WTC11 (cell line): ENCODE results near the gene ITGA11. TPM values are rescaled to one million over a fixed set of nuclear protein-coding genes. Genes with fewer than 3 reads are reported as not detected.
A peak's percentile ranks its signal among the peaks of the same experiment; 100 is the strongest.

Experiments used
- ATAC-seq: fragments of 200-7000 bp; cut with Tn5 transposase; 2 replicates; pipeline ENCODE4 v1.10.0; 2021; ENCODE audit warnings: mild to moderate bottlenecking, moderate library complexity
- CTCF ChIA-PET: fragments of 300-600 bp; sonication (Branson Sonifier 250); formaldehyde crosslinking; loops from one replicate; lab custom pipeline; 2021; ENCODE audit warnings: antibody characterized with exemption; lab: Charles Lee
- POLR2A ChIA-PET: fragments of 350-600 bp; sonication (Branson Sonifier 250); formaldehyde crosslinking; loops from one replicate; lab custom pipeline; 2021; ENCODE audit warnings: antibody characterized with exemption; lab: Charles Lee
- DNase-seq: peaks from one replicate; pipeline ENCODE4 v3.0.0; 2021; ENCODE audit warnings: low spot score
- H3K27ac Mint-ChIP-seq: 2 replicates; pipeline ENCODE4 v1.8.0; 2021; ENCODE audit warnings: mixed read lengths
- H3K27me3 Mint-ChIP-seq: 2 replicates; pipeline ENCODE4 v1.8.0; 2021; ENCODE audit warnings: low read depth, mild to moderate bottlenecking, moderate library complexity, mixed read lengths
- H3K36me3 Mint-ChIP-seq: 2 replicates; pipeline ENCODE4 v1.8.0; 2021; ENCODE audit warnings: mixed read lengths
- H3K4me1 Mint-ChIP-seq: 2 replicates; pipeline ENCODE4 v1.8.0; 2022; ENCODE audit warnings: mixed read lengths
- H3K4me3 Mint-ChIP-seq: 2 replicates; pipeline ENCODE4 v1.8.0; 2021; ENCODE audit warnings: mild to moderate bottlenecking, moderate library complexity, mixed read lengths
- H3K9me3 Mint-ChIP-seq: 2 replicates; pipeline ENCODE4 v1.8.0; 2021; ENCODE audit warnings: mixed read lengths
- AFF4 ChIP-seq: sonication (generic); formaldehyde crosslinking; IDR thresholded peaks from 2 replicates; pipeline ENCODE4 v1.8.1; 2023; ENCODE audit warnings: mild to moderate bottlenecking, missing genetic modification reagents, borderline replicate concordance
- ATF6 ChIP-seq: sonication (generic); formaldehyde crosslinking; IDR thresholded peaks from 2 replicates; pipeline ENCODE4 v1.8.1; 2023; ENCODE audit warnings: mild to moderate bottlenecking, missing genetic modification reagents
- E2F4 ChIP-seq: sonication (generic); formaldehyde crosslinking; IDR thresholded peaks from 2 replicates; pipeline ENCODE4 v1.8.1; 2022; ENCODE audit warnings: low read depth, mild to moderate bottlenecking, moderate library complexity, missing genetic modification reagents, borderline replicate concordance
- IRF2 ChIP-seq: sonication (generic); formaldehyde crosslinking; IDR thresholded peaks from 2 replicates; pipeline ENCODE4 v1.8.0; 2022; ENCODE audit warnings: low read depth, missing genetic modification reagents, borderline replicate concordance
- JUN ChIP-seq: sonication (generic); formaldehyde crosslinking; IDR thresholded peaks from 2 replicates; pipeline ENCODE4 v1.8.0; 2023; ENCODE audit warnings: mild to moderate bottlenecking, missing genetic modification reagents
- KAT7 ChIP-seq: sonication (generic); formaldehyde crosslinking; IDR thresholded peaks from 2 replicates; pipeline ENCODE4 v1.8.1; 2023; ENCODE audit warnings: missing genetic modification reagents, mild to moderate bottlenecking, borderline replicate concordance
- MLX ChIP-seq: sonication (generic); formaldehyde crosslinking; IDR thresholded peaks from 2 replicates; pipeline ENCODE4 v1.8.1; 2023; ENCODE audit warnings: mild to moderate bottlenecking, missing genetic modification reagents, moderate library complexity
- NR3C1 ChIP-seq: sonication (generic); formaldehyde crosslinking; conservative IDR thresholded peaks from 2 replicates; pipeline ENCODE4 v1.8.1; 2023; ENCODE audit warnings: low read depth, mild to moderate bottlenecking, missing genetic modification reagents
- PRRX2 ChIP-seq: fragments of 250-450 bp; sonication (Bioruptor Pico); IDR thresholded peaks from 2 replicates; pipeline ENCODE4 v1.8.0; 2021; ENCODE audit warnings: mild to moderate bottlenecking
- SP1 ChIP-seq: sonication (generic); formaldehyde crosslinking; conservative IDR thresholded peaks from 2 replicates; pipeline ENCODE4 v1.8.1; 2022; ENCODE audit warnings: missing genetic modification reagents
- TP53 ChIP-seq: sonication (generic); formaldehyde crosslinking; IDR thresholded peaks from 2 replicates; pipeline ENCODE4 v1.8.1; 2023; ENCODE audit warnings: mild to moderate bottlenecking, missing genetic modification reagents
- USF1 ChIP-seq: sonication (generic); formaldehyde crosslinking; IDR thresholded peaks from 2 replicates; pipeline ENCODE4 v1.8.0; 2022; ENCODE audit warnings: mild to moderate bottlenecking, missing genetic modification reagents
- ZSCAN18 ChIP-seq: fragments of 250-450 bp; sonication (Bioruptor Pico); IDR thresholded peaks from 2 replicates; pipeline ENCODE4 v2.1.2; 2022; ENCODE audit warnings: mild to moderate bottlenecking, moderate library complexity
- total RNA-seq: library from RNA; stranded (reverse); gene quantifications from 3 replicates; pipeline ENCODE4 v1.2.3, GENCODE V29; 2021

ITGA11 gene
- total RNA-seq, 1 experiment from 2014 or later: 0.15 TPM

- TF ChIP-seq USF1 (CRISPR knock-in tag): 0 out of 2 replicates have a peak, but pooled peaks have one; percentile 18
- peak; percentile 35; the same call in 1 of the 2 replicates for TF ChIP-seq SP1 (CRISPR knock-in tag)
- TF ChIP-seq IRF2 (CRISPR knock-in tag): no peak
- TF ChIP-seq PRRX2 (CRISPR knock-in tag): no peak
- TF ChIP-seq MLX (CRISPR knock-in tag): no peak
- TF ChIP-seq TP53 (CRISPR knock-in tag): peak; percentile 41; the same call in 1 of the 2 replicates
- no peak for TF ChIP-seq AFF4 (CRISPR knock-in tag)
These were observed at the start of gene ITGA11 (continued) for GRCh38 chr15:68431792-68432401.

GRCh38 chr15:68481321-68481720, 49.4 kb upstream of the ITGA11 start:
- Mint-ChIP-seq H3K4me3 (no peak overlapping the region), H3K36me3 (no peaks in the 10 kb centered on the region), H3K27me3 (peaks cover 4% of the 10 kb centered on the region; the same call in 1 of the 2 replicates)
- CTCF ChIA-PET: no interaction called here
- ATAC-seq (no peak), DNase-seq (no peak)
- TF ChIP-seq KAT7 (CRISPR knock-in tag): no peak
- TF ChIP-seq ATF6: no peak
- no peak for TF ChIP-seq JUN (CRISPR knock-in tag)
- no peak for TF ChIP-seq ZSCAN18
- TF ChIP-seq E2F4 (CRISPR knock-in tag): no peak
- no peak for TF ChIP-seq NR3C1 (CRISPR knock-in tag)
- TF ChIP-seq, all 79 proteins: peak for 0
- Mint-ChIP-seq H3K4me1 (peaks cover 7% of the 10 kb centered on the region), H3K27ac (no peak overlapping the region), H3K9me3 (0 out of 2 replicates have a peak, but pooled peaks cover 4% of the 10 kb centered on the region)
- POLR2A ChIA-PET: no interaction called here
